Measurements from ENCODE around the gene DCLK3. TPM values are rescaled to one million over a fixed set of nuclear protein-coding genes. Genes with fewer than 3 reads are reported as not detected.

Gene DCLK3
- total RNA-seq, 1 experiment from 2014 or later: not detected

- CTCF ChIA-PET: no interaction called here
- no TSS peak for BruUV-seq (replicated peaks)
- no peak for DNase-seq
- Mint-ChIP-seq H3K9me3 (ENCODE audit: low read depth, unreplicated experiment) (no peaks in the 10 kb centered on the region), H3K4me1 (ENCODE audit: low read depth, unreplicated experiment) (peaks cover 17% of the 10 kb centered on the region), H3K27me3 (ENCODE audit: unreplicated experiment) (peaks cover 22% of the 10 kb centered on the region), H3K4me3 (ENCODE audit: low read depth, unreplicated experiment) (no peak overlapping the region), H3K36me3 (ENCODE audit: insufficient read depth, unreplicated experiment) (no peaks in the 10 kb centered on the region), H3K27ac (ENCODE audit: unreplicated experiment) (no peak overlapping the region)
- intact Hi-C loops (cut with micrococcal nuclease; ENCODE audit: unreplicated experiment): no loop called here
- TF ChIP-seq, protein P1, sequence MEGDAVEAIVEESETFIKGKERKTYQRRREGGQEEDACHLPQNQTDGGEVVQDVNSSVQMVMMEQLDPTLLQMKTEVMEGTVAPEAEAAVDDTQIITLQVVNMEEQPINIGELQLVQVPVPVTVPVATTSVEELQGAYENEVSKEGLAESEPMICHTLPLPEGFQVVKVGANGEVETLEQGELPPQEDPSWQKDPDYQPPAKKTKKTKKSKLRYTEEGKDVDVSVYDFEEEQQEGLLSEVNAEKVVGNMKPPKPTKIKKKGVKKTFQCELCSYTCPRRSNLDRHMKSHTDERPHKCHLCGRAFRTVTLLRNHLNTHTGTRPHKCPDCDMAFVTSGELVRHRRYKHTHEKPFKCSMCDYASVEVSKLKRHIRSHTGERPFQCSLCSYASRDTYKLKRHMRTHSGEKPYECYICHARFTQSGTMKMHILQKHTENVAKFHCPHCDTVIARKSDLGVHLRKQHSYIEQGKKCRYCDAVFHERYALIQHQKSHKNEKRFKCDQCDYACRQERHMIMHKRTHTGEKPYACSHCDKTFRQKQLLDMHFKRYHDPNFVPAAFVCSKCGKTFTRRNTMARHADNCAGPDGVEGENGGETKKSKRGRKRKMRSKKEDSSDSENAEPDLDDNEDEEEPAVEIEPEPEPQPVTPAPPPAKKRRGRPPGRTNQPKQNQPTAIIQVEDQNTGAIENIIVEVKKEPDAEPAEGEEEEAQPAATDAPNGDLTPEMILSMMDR (IDR thresholded peaks at IDR 0.05; ENCODE audit: unreplicated experiment): no peak
These were observed 31.1 kb downstream of the DCLK3 start for GRCh38 chr3:36733162-36733696.

DNA sequence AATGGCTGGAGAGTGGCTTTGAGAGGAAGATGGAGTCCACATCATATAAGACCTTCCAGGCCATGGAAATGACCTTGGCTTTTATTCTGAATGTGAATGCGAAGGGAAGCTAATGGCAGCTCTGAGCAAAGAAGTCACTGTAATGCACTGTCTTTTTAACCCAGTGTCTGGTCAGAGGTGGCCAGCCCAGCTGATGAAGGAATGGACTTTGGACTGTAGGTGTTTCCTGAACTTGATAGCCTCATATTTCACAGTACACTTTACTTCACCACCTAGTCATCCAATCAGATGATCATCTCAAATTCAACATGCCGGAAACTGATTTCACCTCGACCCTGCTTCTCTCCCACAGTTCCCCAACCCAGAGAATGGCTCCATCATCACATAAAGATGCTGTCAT lies 33.4 kb downstream of the DCLK3 start:
- no TSS peak for BruUV-seq (replicated peaks)
- TF ChIP-seq, protein P1 (IDR thresholded peaks at IDR 0.05; ENCODE audit: unreplicated experiment): no peak
- no peaks in the 10 kb centered on the region for H3K9me3 Mint-ChIP-seq (ENCODE audit: low read depth, unreplicated experiment)
- H3K4me1 Mint-ChIP-seq (ENCODE audit: low read depth, unreplicated experiment): peaks cover 17% of the 10 kb centered on the region
- no peak overlapping the region for H3K4me3 Mint-ChIP-seq (ENCODE audit: low read depth, unreplicated experiment)
- intact Hi-C loops (cut with micrococcal nuclease; ENCODE audit: unreplicated experiment): no loop called here
- CTCF ChIA-PET: interaction anchor here (0.5 to 1.1 kb wide), 4 partner anchors 12 to 701 kb away, joined by 3 read pairs; no protein-coding TSS in a partner anchor
- H3K27me3 Mint-ChIP-seq (ENCODE audit: unreplicated experiment): peaks cover 26% of the 10 kb centered on the region
- no peak for DNase-seq
- H3K27ac Mint-ChIP-seq (ENCODE audit: unreplicated experiment): no peak overlapping the region
- no peaks in the 10 kb centered on the region for H3K36me3 Mint-ChIP-seq (ENCODE audit: insufficient read depth, unreplicated experiment)

- BruUV-seq (replicated peaks): no TSS peak
- TF ChIP-seq, protein P1 (IDR thresholded peaks at IDR 0.05; ENCODE audit: unreplicated experiment): no peak
- Mint-ChIP-seq H3K4me1 (ENCODE audit: low read depth, unreplicated experiment) (peaks cover 17% of the 10 kb centered on the region), H3K27ac (ENCODE audit: unreplicated experiment) (no peak overlapping the region), H3K4me3 (ENCODE audit: low read depth, unreplicated experiment) (no peak overlapping the region), H3K9me3 (ENCODE audit: low read depth, unreplicated experiment) (no peaks in the 10 kb centered on the region), H3K36me3 (ENCODE audit: insufficient read depth, unreplicated experiment) (no peaks in the 10 kb centered on the region), H3K27me3 (ENCODE audit: unreplicated experiment) (peaks cover 28% of the 10 kb centered on the region)
- CTCF ChIA-PET: no interaction called here
- intact Hi-C loops (cut with micrococcal nuclease; ENCODE audit: unreplicated experiment): loop anchor here (1.0 to 2.0 kb wide), 2 partner anchors 140 to 229 kb away; no protein-coding TSS in a partner anchor
- no peak for DNase-seq
These were observed 34.9 kb downstream of the DCLK3 start for GRCh38 chr3:36729204-36730056.

- CTCF ChIA-PET: no interaction called here
- no TSS peak for BruUV-seq (replicated peaks)
- TF ChIP-seq, protein P1 (IDR thresholded peaks at IDR 0.05; ENCODE audit: unreplicated experiment): no peak
- no peaks in the 10 kb centered on the region for H3K36me3 Mint-ChIP-seq (ENCODE audit: insufficient read depth, unreplicated experiment)
- H3K27me3 Mint-ChIP-seq (ENCODE audit: unreplicated experiment): peaks cover 39% of the 10 kb centered on the region
- no peak for DNase-seq
- no peak overlapping the region for H3K4me3 Mint-ChIP-seq (ENCODE audit: low read depth, unreplicated experiment)
- H3K9me3 Mint-ChIP-seq (ENCODE audit: low read depth, unreplicated experiment): no peaks in the 10 kb centered on the region
- intact Hi-C loops (cut with micrococcal nuclease; ENCODE audit: unreplicated experiment): no loop called here
- H3K4me1 Mint-ChIP-seq (ENCODE audit: low read depth, unreplicated experiment): no peaks in the 10 kb centered on the region
- H3K27ac Mint-ChIP-seq (ENCODE audit: unreplicated experiment): no peak overlapping the region
These were observed 49.8 kb downstream of the DCLK3 start for GRCh38 chr3:36714343-36715086.
